HepG2 (cell line): ENCODE data around the gene TNFAIP8L3. TPM values are rescaled to one million over a fixed set of nuclear protein-coding genes. Genes with fewer than 3 reads are reported as not detected.

Experiments used
- ATAC-seq: fragments of 200-7000 bp; cut with Tn5 transposase; 3 replicates; pipeline ENCODE4 v1.9.1; 2020; ENCODE audit warnings: mild to moderate bottlenecking, moderate library complexity
- BruUV-seq: library from RNA; stranded (reverse); fragments of 400-500 nt; replicated peaks from 2 replicates; lab custom pipeline; 2021; lab: Mats Ljungman, UMichigan
- CTCF ChIA-PET: fragments of 300-600 bp; formaldehyde crosslinking; extraction: SDS; loops from one replicate; lab custom pipeline; 2021; ENCODE audit warnings: low total read pairs, inconsistent platforms, low intra/inter-chr PET ratio; lab: Yijun Ruan, JAX
- POLR2A ChIA-PET: fragments of 350-600 bp; sonication (Branson Sonifier 250); formaldehyde crosslinking; loops from one replicate; lab custom pipeline; 2020; ENCODE audit warnings: antibody characterized with exemption, inconsistent platforms; lab: Yijun Ruan, JAX
- DNase-seq: peaks from one replicate; pipeline ENCODE4 v3.0.0-alpha.2; 2015; ENCODE audit warnings: low spot score
- FAIRE-seq: peaks from 3 replicates; lab custom pipeline; 2011; peaks lifted over from hg19 to GRCh38; lab: Jason Lieb, UNC
- H2AFZ ChIP-seq: one replicate; pipeline ENCODE4 v1.6.1; 2011; ENCODE audit warnings: low read length, inconsistent platforms
- H3K27ac ChIP-seq: fragments of 300-600 bp; 3 replicates; pipeline ENCODE4 v1.8.0; 2011; ENCODE audit warnings: mixed run types, mild to moderate bottlenecking, mixed read lengths, low read length, inconsistent platforms; ENCODE audit not compliant: insufficient read depth; ENCODE audit errors: extremely low read length
- H3K27me3 ChIP-seq, 2 experiments: fragments of 200-600 bp in 1 of 2; 2 replicates in 1 of 2; 3 replicates in 1 of 2; pipeline versions ENCODE4 v1.6.0 to v1.8.0; 2011; ENCODE audit warnings: low read length in 2 of 2, mild to moderate bottlenecking in 2 of 2, moderate library complexity in 2 of 2, inconsistent platforms in 1 of 2; ENCODE audit not compliant: insufficient read depth in 2 of 2, control insufficient read depth in 1 of 2
- H3K36me3 ChIP-seq, 2 experiments: fragments of 200-600 bp in 1 of 2; replicated peaks in 1 of 2; 2 replicates in 1 of 2; 3 replicates in 1 of 2; pipeline versions ENCODE4 v1.5.1 to v1.8.0; 2011; ENCODE audit warnings: low read length in 2 of 2, inconsistent platforms in 1 of 2; ENCODE audit not compliant: insufficient read depth in 2 of 2, control insufficient read depth in 1 of 2
- H3K4me1 ChIP-seq: 2 replicates; pipeline ENCODE4 v1.5.1; 2012; ENCODE audit warnings: low read length, inconsistent platforms; ENCODE audit not compliant: insufficient read depth
- H3K4me2 ChIP-seq: 2 replicates; pipeline ENCODE4 v1.6.0; 2011; ENCODE audit warnings: low read depth, low read length, inconsistent platforms
- H3K4me3 ChIP-seq, 3 experiments: fragments of 200-600 bp in 1 of 3; sonication (generic), shearing (Covaris generic) in 1 of 3; replicated peaks in 1 of 3; 2 replicates each; pipeline ENCODE4 v1.5.1; 2011 to 2016; ENCODE audit warnings: low read length in 3 of 3, inconsistent platforms in 2 of 3, low read depth in 2 of 3, mild to moderate bottlenecking in 2 of 3, control low read depth in 1 of 3, mixed read lengths in 1 of 3; ENCODE audit not compliant: insufficient read depth in 1 of 3
- H3K79me2 ChIP-seq: one replicate; pipeline ENCODE4 v1.6.1; 2011; ENCODE audit warnings: low read length, inconsistent platforms; ENCODE audit not compliant: insufficient read depth
- H3K9ac ChIP-seq: 2 replicates; pipeline ENCODE4 v1.6.0; 2011; ENCODE audit warnings: mild to moderate bottlenecking, low read depth, low read length, inconsistent platforms; ENCODE audit not compliant: insufficient read depth
- H3K9me3 ChIP-seq: 2 replicates; pipeline ENCODE4 v1.5.1; 2012; ENCODE audit warnings: mild to moderate bottlenecking, low read length
- H4K20me1 ChIP-seq: 2 replicates; pipeline ENCODE4 v1.6.0; 2011; ENCODE audit warnings: inconsistent platforms, mild to moderate bottlenecking, low read length, moderate library complexity; ENCODE audit not compliant: insufficient read depth
- BORCS8-MEF2B ChIP-seq: sonication (generic); formaldehyde crosslinking; IDR thresholded peaks from 2 replicates; pipeline ENCODE4 v1.8.0; 2022; ENCODE audit warnings: mild to moderate bottlenecking, missing genetic modification reagents
- FOXK1 ChIP-seq: sonication (generic); formaldehyde crosslinking; IDR thresholded peaks from 2 replicates; pipeline ENCODE4 v1.4.0; 2020; ENCODE audit warnings: low read depth, missing genetic modification reagents, borderline replicate concordance
- ISX ChIP-seq: sonication (generic); formaldehyde crosslinking; conservative IDR thresholded peaks from 2 replicates; pipeline ENCODE4 v1.5.0; 2020; ENCODE audit warnings: missing genetic modification reagents
- LRRFIP1 ChIP-seq: sonication (generic); formaldehyde crosslinking; conservative IDR thresholded peaks from 2 replicates; pipeline ENCODE4 v1.4.0; 2020; ENCODE audit warnings: missing genetic modification reagents
- MYPOP ChIP-seq: sonication (generic); formaldehyde crosslinking; IDR thresholded peaks from 2 replicates; pipeline ENCODE4 v1.8.1; 2023; ENCODE audit warnings: mild to moderate bottlenecking, moderate library complexity, missing genetic modification reagents
- PAX8 ChIP-seq: sonication (generic); formaldehyde crosslinking; IDR thresholded peaks from 2 replicates; pipeline ENCODE4 v1.8.0; 2022; ENCODE audit warnings: mild to moderate bottlenecking, missing genetic modification reagents, borderline replicate concordance
- SPEN ChIP-seq: sonication (generic); formaldehyde crosslinking; IDR thresholded peaks from 2 replicates; pipeline ENCODE4 v1.5.1; 2020; ENCODE audit warnings: low read depth, mild to moderate bottlenecking, missing genetic modification reagents
- ZBTB25 ChIP-seq: IDR thresholded peaks from 2 replicates; pipeline ENCODE4 v1.6.1; 2018; ENCODE audit warnings: missing genetic modification reagents
- ZBTB42 ChIP-seq: sonication (generic); formaldehyde crosslinking; IDR thresholded peaks from 2 replicates; pipeline ENCODE4 v1.5.0; 2020; ENCODE audit warnings: mild to moderate bottlenecking, missing genetic modification reagents
- ZNF501 ChIP-seq: sonication (generic); formaldehyde crosslinking; IDR thresholded peaks from 2 replicates; pipeline ENCODE4 v1.5.1; 2020; ENCODE audit warnings: mild to moderate bottlenecking, moderate library complexity, missing genetic modification reagents
- ZNF800 ChIP-seq: sonication (generic); formaldehyde crosslinking; IDR thresholded peaks from 2 replicates; pipeline ENCODE4 v1.4.0; 2020; ENCODE audit warnings: missing genetic modification reagents
- ZNF841 ChIP-seq: sonication (generic); formaldehyde crosslinking; IDR thresholded peaks from 2 replicates; pipeline ENCODE4 v1.8.1; 2023; ENCODE audit warnings: missing genetic modification reagents, borderline replicate concordance
- ZNF891 ChIP-seq: sonication (generic); formaldehyde crosslinking; IDR thresholded peaks from 2 replicates; pipeline ENCODE4 v1.5.0; 2020; ENCODE audit warnings: mild to moderate bottlenecking, missing genetic modification reagents
- WGBS: methylation state at CpG from one replicate; pipeline ENCODE4 v1.1.6; 2017; ENCODE audit warnings: low lambda C conversion rate; 5-methylcytosine and 5-hydroxymethylcytosine counted together
- in situ Hi-C: cut with HindIII; loops from 2 replicates; pipeline ENCODE4 v1.10.0; 2017; ENCODE audit warnings: low pct_unique_long_range_greater_than_20kb; ENCODE audit not compliant: extremely low pct_ligation_motif_present
- intact Hi-C: fragments of 100-400 bp; cut with micrococcal nuclease; formaldehyde crosslinking; loops from one replicate; pipeline ENCODE4 v1.10.0; 2022; ENCODE audit not compliant: unreplicated experiment
- polyA plus RNA-seq, 8 experiments: library from polyadenylated mRNA; depleted of rRNA in 3 of 8; stranded (reverse) in 7 of 8; unstranded in 1 of 8; fragments of >200 nt; fragmentation: Illumina TruSeq in 4 of 8; extraction: Trizol in 4 of 8; gene quantifications; 2 replicates each; pipeline versions ENCODE4 v1.2.1 to v1.2.3, GENCODE V29; 2011 to 2016; ENCODE audit warnings: low read depth in 4 of 8, missing spikeins in 1 of 8, mixed read lengths in 1 of 8; ENCODE audit not compliant: insufficient read depth in 1 of 8
- total RNA-seq, 5 experiments: library from RNA; depleted of rRNA; stranded (reverse); fragments of >200 nt; fragmentation: Illumina TruSeq; extraction: Trizol; gene quantifications; 2 replicates each; pipeline ENCODE4 v1.2.3, GENCODE V29; 2016; ENCODE audit warnings: low read depth in 1 of 5

The TNFAIP8L3 gene
- total and polyA plus RNA-seq, 2 of the 13 experiments (the other 11 are each of a cell fraction or from before 2014, with no cell fraction given) = 0.15 to 4.0 TPM

- POLR2A ChIA-PET = no interaction called here
- Histone ChIP-seq H3K36me3 (no peaks in the 10 kb centered on the region; a peak in 1 of 5 replicates), H3K27ac (no peak overlapping the region), H3K27me3 (no peaks in the 10 kb centered on the region), H2AFZ (no peak overlapping the region), H3K9me3 (no peaks in the 10 kb centered on the region), H3K4me3 (no peak overlapping the region), H3K4me2 (no peak overlapping the region), H3K9ac (no peak overlapping the region), H4K20me1 (no peaks in the 10 kb centered on the region; the same call in 1 of the 2 replicates), H3K4me1 (peaks cover 18% of the 10 kb centered on the region), H3K79me2 (no peaks in the 10 kb centered on the region)
- WGBS = 100% methylated on average over 1 of the region's 1 CpG
- no peak for DNase-seq
- intact Hi-C loops (no loop called here), in situ Hi-C loops (no loop called here)
- TF ChIP-seq FOXK1 (CRISPR knock-in tag) = no peak
- no peak for TF ChIP-seq ISX (CRISPR knock-in tag)
- no peak for TF ChIP-seq SPEN (CRISPR knock-in tag)
- TF ChIP-seq ZBTB25 (CRISPR knock-in tag) = no peak
- no peak for TF ChIP-seq ZNF501 (CRISPR knock-in tag)
- TF ChIP-seq MYPOP (CRISPR knock-in tag) = no peak
- BruUV-seq = no TSS peak
- ATAC-seq = no peak
- CTCF ChIA-PET = no interaction called here
- no peak for FAIRE-seq
Observed at GRCh38 chr15:51089041-51089440, 5.7 kb downstream of the TNFAIP8L3 start.

GRCh38 chr15:51088585-51088984 lies 6.1 kb downstream of the TNFAIP8L3 start:
- H3K9me3 ChIP-seq = no peaks in the 10 kb centered on the region
- no peaks in the 10 kb centered on the region for H4K20me1 ChIP-seq
- no peaks in the 10 kb centered on the region for H3K79me2 ChIP-seq
- no peaks in the 10 kb centered on the region; a peak in 1 of 5 replicates for H3K36me3 ChIP-seq
- intact Hi-C loops (no loop called here), in situ Hi-C loops (no loop called here)
- BruUV-seq = no TSS peak
- no peaks in the 10 kb centered on the region for H3K27me3 ChIP-seq
- H2AFZ ChIP-seq = no peak overlapping the region
- ChIA-PET POLR2A (no interaction called here), CTCF (no interaction called here)
- H3K27ac ChIP-seq = no peak overlapping the region
- ATAC-seq (no peak), DNase-seq (no peak), FAIRE-seq (no peak)
- no peak overlapping the region for H3K4me3 ChIP-seq
- H3K9ac ChIP-seq = no peak overlapping the region
- no peak overlapping the region for H3K4me2 ChIP-seq
- H3K4me1 ChIP-seq = peaks cover 15% of the 10 kb centered on the region
- no CpG with 5 or more reads among the region's 2 CpGs for whole genome bisulfite sequencing
- TF ChIP-seq ZNF891 (CRISPR knock-in tag) (no peak), LRRFIP1 (CRISPR knock-in tag) (no peak), ZNF800 (no peak), BORCS8-MEF2B (CRISPR knock-in tag) (no peak), ZNF841 (CRISPR knock-in tag) (no peak), ZBTB42 (CRISPR knock-in tag) (no peak), PAX8 (CRISPR knock-in tag) (no peak)
